ENCODE measurements around the gene RAB5IF. TPM values are rescaled to one million over a fixed set of nuclear protein-coding genes. Genes with fewer than 3 reads are reported as not detected.

Gene RAB5IF
- total RNA-seq, 1 experiment from 2014 or later, result 351 TPM

Other genes starting within 250 kb of the RAB5IF start
- gene MYL9, start 64.3 kb upstream of the RAB5IF start, total RNA-seq (2014; rRNA removed; shearing (Covaris generic)), result 29.0 and 39.2 TPM in 2 replicates
- 15.4 and 23.9 TPM in 2 replicates for gene TGIF2, start 32.2 kb upstream of the RAB5IF start, total RNA-seq (2014; rRNA removed; shearing (Covaris generic))
- 0.02 TPM in 1 of 2 replicates, not detected in the other for gene SLA2, start 40.4 kb downstream of the RAB5IF start, total RNA-seq (2014; rRNA removed; shearing (Covaris generic))
- 49.7 and 50.3 TPM in 2 replicates for gene NDRG3, start 140.3 kb downstream of the RAB5IF start, total RNA-seq (2014; rRNA removed; shearing (Covaris generic))
- 73.1 and 84.9 TPM in 2 replicates for gene DSN1, start 168.0 kb downstream of the RAB5IF start, total RNA-seq (2014; rRNA removed; shearing (Covaris generic))